ENCODE results near the gene OAF. TPM values are rescaled to one million over a fixed set of nuclear protein-coding genes. Genes with fewer than 3 reads are reported as not detected.

OAF gene
- total RNA-seq: 1 to 10 TPM; 3.7 to 4.6 TPM

DNA sequence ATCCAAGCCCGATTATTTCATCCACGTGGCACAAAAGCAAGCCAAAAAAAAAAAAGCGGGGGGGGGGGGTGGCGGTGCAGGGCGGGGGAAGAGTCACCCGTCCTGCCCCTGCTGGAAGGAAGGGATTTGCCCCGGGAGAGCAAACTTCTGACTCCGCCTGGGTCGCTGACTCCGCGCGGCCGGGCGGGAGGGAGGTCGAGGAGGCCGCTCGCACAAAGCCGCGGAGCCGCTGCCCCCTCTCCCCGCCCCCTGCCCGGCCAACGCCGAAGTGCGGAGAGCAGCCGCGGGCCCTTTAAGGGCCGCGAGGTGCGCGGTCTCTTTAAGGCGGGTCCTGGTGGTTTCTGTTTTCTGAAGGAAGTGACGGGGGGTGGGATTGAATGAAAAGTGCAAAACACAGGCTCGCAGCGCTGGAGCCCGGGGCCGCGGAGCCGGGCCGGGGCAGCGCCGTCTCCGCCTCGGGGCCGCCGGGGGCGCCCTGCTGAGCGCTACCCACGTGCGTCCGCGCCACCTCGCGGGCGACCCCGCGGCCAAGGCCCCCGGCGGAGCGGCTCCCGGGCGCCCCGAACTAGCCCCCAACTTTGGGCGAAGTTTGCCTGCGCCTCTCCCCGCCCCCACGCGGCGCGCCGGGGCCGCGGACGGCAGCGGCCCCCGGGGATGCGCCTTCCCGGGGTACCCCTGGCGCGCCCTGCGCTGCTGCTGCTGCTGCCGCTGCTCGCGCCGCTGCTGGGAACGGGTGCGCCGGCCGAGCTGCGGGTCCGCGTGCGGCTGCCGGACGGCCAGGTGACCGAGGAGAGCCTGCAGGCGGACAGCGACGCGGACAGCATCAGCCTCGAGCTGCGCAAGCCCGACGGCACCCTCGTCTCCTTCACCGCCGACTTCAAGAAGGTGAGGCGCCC is at the start of gene OAF:
Gene OAF, plus strand, starts transcription at position 407 of the 896 bp plus-strand sequence. Its CDS starts 248 bp downstream, at position 655.
- DNase-seq (peak; percentile 76), ATAC-seq (peak; percentile 91)
- TF ChIP-seq, protein P1, sequence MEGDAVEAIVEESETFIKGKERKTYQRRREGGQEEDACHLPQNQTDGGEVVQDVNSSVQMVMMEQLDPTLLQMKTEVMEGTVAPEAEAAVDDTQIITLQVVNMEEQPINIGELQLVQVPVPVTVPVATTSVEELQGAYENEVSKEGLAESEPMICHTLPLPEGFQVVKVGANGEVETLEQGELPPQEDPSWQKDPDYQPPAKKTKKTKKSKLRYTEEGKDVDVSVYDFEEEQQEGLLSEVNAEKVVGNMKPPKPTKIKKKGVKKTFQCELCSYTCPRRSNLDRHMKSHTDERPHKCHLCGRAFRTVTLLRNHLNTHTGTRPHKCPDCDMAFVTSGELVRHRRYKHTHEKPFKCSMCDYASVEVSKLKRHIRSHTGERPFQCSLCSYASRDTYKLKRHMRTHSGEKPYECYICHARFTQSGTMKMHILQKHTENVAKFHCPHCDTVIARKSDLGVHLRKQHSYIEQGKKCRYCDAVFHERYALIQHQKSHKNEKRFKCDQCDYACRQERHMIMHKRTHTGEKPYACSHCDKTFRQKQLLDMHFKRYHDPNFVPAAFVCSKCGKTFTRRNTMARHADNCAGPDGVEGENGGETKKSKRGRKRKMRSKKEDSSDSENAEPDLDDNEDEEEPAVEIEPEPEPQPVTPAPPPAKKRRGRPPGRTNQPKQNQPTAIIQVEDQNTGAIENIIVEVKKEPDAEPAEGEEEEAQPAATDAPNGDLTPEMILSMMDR (IDR thresholded peaks at IDR 0.05): no peak
- Mint-ChIP-seq H3K27ac (peak within 1 kb of the TSS; percentile 53), H3K27me3 (peaks cover 13% of the 10 kb centered on the region), H3K4me3 (peak within 1 kb of the TSS; percentile 91), H3K4me1 (ENCODE audit: low read depth) (peaks cover 16% of the 10 kb centered on the region), H3K36me3 (ENCODE audit: low read depth) (no peaks in the 10 kb centered on the region), H3K9me3 (no peaks in the 10 kb centered on the region)
- intact Hi-C loops (cut with micrococcal nuclease): no loop called here
- ChIA-PET CTCF (no interaction called here), POLR2A (interaction anchor here (0.6 kb wide), 1 partner anchor 51 kb away, joined by 3 read pairs; no protein-coding TSS in a partner anchor)

DNA sequence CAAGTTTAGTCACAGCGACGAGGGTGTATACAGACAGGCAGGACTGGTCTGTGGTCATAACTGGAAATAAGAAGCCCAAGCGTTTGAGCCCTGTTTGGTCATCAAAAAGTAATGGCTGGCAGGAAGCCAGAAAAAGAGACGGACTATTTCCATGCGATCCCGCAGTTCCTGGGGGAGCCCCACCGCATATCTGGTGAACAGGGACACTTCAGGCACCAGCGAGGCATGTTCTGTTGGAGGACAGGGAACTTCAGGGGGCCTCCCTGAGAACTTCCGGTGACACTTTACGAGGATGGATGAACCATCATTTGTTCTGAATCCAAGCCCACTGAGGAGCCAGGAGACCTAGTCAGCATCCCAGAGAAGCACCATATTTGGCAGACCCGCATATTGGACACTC is 43.2 kb upstream of the OAF start:
- Mint-ChIP-seq H3K27ac (no peak overlapping the region), H3K4me1 (ENCODE audit: low read depth) (peaks cover 3% of the 10 kb centered on the region), H3K4me3 (no peak overlapping the region), H3K27me3 (peaks cover 56% of the 10 kb centered on the region), H3K9me3 (peaks cover 2% of the 10 kb centered on the region), H3K36me3 (ENCODE audit: low read depth) (no peaks in the 10 kb centered on the region)
- ATAC-seq: no peak
- ChIA-PET CTCF (interaction anchor here (1.3 to 7.1 kb wide), 5 partner anchors 16 to 134 kb away, joined by 4 to 92 read pairs (median 12); no protein-coding TSS in a partner anchor), POLR2A (no interaction called here)
- DNase-seq: no peak
- TF ChIP-seq, protein P1 (IDR thresholded peaks at IDR 0.05): no peak
- intact Hi-C loops (cut with micrococcal nuclease): no loop called here

DNA sequence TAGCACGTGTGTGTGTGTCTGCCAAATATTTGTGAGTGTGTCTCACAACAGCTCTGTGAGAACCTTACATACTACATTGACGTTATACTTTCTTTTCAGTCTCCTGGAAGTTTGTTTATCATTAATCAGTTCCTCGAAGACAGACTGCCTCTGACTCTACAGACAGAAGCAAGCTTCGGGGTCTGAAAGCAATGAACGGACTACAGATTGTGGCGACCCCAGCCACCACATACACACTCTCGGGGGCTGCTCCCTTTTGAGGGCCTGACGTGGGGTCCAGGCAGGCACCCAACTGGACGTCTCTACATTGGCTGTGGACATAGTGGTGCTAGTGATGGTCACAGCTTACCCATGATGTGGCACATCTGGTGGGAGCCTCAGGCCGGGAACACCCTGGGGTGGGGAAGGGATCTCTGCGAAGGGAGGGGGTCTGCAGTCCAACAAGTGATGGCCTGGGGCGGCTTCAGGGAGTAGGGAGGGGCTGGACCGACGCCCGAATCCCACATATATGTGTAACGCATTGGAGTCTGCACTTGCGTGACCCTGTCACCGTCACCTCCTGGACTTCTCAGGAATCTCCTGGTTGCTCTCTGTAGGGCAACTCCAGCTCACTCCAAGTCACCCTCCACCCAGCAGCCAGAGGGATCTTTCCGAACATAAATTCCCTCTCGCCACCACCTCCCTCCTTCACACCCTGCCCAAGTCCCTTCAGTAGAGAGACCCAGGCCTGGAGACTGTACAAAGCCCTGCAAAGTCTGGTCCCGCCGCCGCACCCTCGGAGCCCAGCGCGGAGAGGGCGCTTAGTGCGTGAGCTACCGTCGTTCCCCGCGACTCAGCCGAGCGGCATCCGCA is 42.5 kb upstream of the OAF start:
- Mint-ChIP-seq H3K9me3 (peaks cover 2% of the 10 kb centered on the region), H3K4me3 (peak overlapping the region; percentile 62), H3K27ac (no peak overlapping the region), H3K36me3 (ENCODE audit: low read depth) (no peaks in the 10 kb centered on the region), H3K4me1 (ENCODE audit: low read depth) (peaks cover 3% of the 10 kb centered on the region), H3K27me3 (peaks cover 62% of the 10 kb centered on the region)
- POLR2A ChIA-PET: no interaction called here
- CTCF ChIA-PET: interaction anchor here (0.6 to 7.1 kb wide), 25 partner anchors 9 to 439 kb away, joined by 3 to 92 read pairs (median 4); partner anchors contain the start of genes NECTIN1 and TRIM29
- TF ChIP-seq, protein P1 (IDR thresholded peaks at IDR 0.05): no peak
- intact Hi-C loops (cut with micrococcal nuclease): no loop called here
- ATAC-seq (no peak), DNase-seq (no peak)

DNA sequence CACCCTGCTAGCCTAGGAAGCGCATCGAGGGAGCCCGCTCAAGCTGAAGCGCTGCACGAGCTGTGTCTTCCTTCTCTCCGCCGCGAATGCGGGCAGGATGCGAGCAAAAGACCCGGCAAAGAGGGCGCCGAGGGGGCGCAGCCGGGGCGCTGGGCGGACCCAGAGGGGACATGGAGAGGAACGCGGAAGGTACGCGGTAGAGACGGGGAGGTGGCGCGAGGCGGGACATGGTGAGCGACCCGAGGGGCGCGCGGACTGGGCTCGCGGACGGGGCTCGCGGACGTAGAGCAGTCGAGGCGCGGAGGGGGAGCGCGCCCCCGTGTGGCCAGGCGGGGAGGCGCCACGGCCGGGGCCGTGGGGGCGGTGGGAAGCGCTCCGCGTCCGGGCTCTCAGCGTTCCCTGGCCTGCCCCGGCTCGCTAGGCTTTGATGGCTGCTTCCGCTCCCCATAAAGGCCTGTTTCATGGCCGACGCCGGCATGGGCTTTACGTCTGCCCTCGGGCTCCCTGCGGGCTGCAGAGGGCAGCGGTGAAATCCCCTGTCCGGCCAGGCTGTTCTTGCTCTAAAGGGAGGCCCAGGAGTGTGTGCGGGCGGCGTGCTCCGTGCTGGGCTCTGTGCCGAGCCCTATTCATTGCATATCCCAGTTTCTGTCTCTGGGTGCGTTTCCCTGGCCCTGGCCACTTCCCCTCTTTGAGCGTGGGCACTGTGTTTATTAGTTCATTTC is 41.7 kb upstream of the OAF start:
- DNase-seq (peak; percentile 69), ATAC-seq (peak; percentile 87)
- Mint-ChIP-seq H3K4me1 (ENCODE audit: low read depth) (peaks cover 3% of the 10 kb centered on the region), H3K27me3 (peaks cover 60% of the 10 kb centered on the region), H3K27ac (no peak overlapping the region), H3K4me3 (peak overlapping the region; percentile 62), H3K36me3 (ENCODE audit: low read depth) (no peaks in the 10 kb centered on the region), H3K9me3 (peaks cover 2% of the 10 kb centered on the region)
- TF ChIP-seq, protein P1 (IDR thresholded peaks at IDR 0.05): peak; percentile 90
- intact Hi-C loops (cut with micrococcal nuclease): no loop called here
- POLR2A ChIA-PET: no interaction called here
- CTCF ChIA-PET: interaction anchor here (0.6 to 7.1 kb wide), 27 partner anchors 8 to 440 kb away, joined by 3 to 92 read pairs (median 4); partner anchors contain the start of genes NECTIN1 and TRIM29

Measured in activated CD8-positive, alpha-beta T cell treated with anti-CD3 and anti-CD28 coated beads for 36 hours (primary cell).